ENCODE data around the gene HDAC10.

DNA sequence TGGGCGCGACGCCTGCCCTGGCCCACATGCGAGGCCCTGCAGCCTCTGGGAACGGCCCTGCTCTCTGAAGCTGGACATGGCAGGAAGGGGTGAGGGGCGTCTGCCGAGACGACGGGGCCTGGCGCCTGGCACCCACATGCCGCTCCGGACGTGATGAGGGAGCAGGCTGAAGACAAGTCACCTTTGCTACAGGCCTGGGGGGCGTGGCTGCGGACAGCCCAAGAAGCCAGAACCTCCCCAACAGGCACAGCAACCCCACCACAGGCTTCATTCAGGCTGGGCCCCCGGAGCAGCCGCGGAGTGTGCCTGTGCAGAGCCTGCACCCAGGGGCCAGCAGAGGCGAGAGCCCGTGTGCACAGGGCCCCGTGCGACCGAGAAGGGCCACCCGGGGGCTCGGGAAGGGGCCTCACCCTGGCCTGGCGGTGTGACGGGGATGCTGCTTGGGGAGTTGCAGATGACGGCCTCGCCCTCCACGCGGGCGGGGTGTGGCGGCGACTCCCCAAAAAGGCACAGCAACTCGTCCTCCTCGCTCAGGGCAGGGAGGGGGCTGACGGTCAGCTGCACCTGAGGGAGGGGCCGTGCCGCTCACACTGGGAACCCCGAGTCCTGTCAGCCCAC lies 35.7 kb upstream of the HDAC10 start:
- TF ChIP-seq, protein P1, sequence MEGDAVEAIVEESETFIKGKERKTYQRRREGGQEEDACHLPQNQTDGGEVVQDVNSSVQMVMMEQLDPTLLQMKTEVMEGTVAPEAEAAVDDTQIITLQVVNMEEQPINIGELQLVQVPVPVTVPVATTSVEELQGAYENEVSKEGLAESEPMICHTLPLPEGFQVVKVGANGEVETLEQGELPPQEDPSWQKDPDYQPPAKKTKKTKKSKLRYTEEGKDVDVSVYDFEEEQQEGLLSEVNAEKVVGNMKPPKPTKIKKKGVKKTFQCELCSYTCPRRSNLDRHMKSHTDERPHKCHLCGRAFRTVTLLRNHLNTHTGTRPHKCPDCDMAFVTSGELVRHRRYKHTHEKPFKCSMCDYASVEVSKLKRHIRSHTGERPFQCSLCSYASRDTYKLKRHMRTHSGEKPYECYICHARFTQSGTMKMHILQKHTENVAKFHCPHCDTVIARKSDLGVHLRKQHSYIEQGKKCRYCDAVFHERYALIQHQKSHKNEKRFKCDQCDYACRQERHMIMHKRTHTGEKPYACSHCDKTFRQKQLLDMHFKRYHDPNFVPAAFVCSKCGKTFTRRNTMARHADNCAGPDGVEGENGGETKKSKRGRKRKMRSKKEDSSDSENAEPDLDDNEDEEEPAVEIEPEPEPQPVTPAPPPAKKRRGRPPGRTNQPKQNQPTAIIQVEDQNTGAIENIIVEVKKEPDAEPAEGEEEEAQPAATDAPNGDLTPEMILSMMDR (IDR thresholded peaks at IDR 0.05) = no peak
- no peak for TF ChIP-seq POLR2A (IDR thresholded peaks at IDR 0.05)

All from body of pancreas (tissue), 4 donors.